Sigmoid colon (tissue), 7 donors: ENCODE measurements around the gene POU2AF3. TPM values are rescaled to one million over a fixed set of nuclear protein-coding genes. Genes with fewer than 3 reads are reported as not detected.

Experiments used
- DNase-seq: peaks from one replicate; pipeline ENCODE4 v3.0.0-alpha.2; 2019
- H3K27ac ChIP-seq, 4 donors: fragments of 200-600 bp; sonication (generic); one replicate each; pipeline ENCODE4 v1.5.1; 2016 to 2019; ENCODE audit warnings: mild to moderate bottlenecking in 1 of 4
- H3K27me3 ChIP-seq, 3 donors: fragments of 200-600 bp; sonication (generic); one replicate each; pipeline ENCODE4 v1.5.1; 2019; ENCODE audit warnings: mild to moderate bottlenecking in 1 of 3
- H3K36me3 ChIP-seq, 4 donors: fragments of 200-600 bp; sonication (generic); one replicate each; pipeline ENCODE4 v1.5.1; 2016 to 2019
- H3K4me1 ChIP-seq, 4 donors: fragments of 200-600 bp; sonication (generic); one replicate each; pipeline ENCODE4 v1.5.1; 2017 to 2019
- H3K4me3 ChIP-seq, 4 donors: fragments of 200-600 bp; sonication (generic); one replicate each; pipeline ENCODE4 v1.5.1; 2017 to 2019; ENCODE audit warnings: mild to moderate bottlenecking in 2 of 4, moderate library complexity in 1 of 4
- H3K9me3 ChIP-seq, 4 donors: fragments of 200-600 bp in 3 of 4; sonication (generic) in 3 of 4; one replicate each; pipeline versions ENCODE4 v1.5.1 to v1.6.1; 2013 to 2019
- CTCF ChIP-seq, 4 experiments: fragments of 450-650 bp in 3 of 4; fragments of 200-600 bp in 1 of 4; IDR thresholded peaks; one replicate each; pipeline ENCODE4 v1.5.1; 2016 to 2019; ENCODE audit warnings: antibody characterized with exemption in 4 of 4, mild to moderate bottlenecking in 3 of 4, moderate library complexity in 2 of 4
- EP300 ChIP-seq, 4 donors: sonication (generic); formaldehyde crosslinking; IDR thresholded peaks; one replicate each; pipeline ENCODE4 v1.6.1; 2017; ENCODE audit warnings: antibody characterized with exemption in 4 of 4
- POLR2A ChIP-seq, 2 donors: fragments of 450-650 bp; IDR thresholded peaks; one replicate each; pipeline ENCODE4 v1.6.1; 2016; ENCODE audit warnings: antibody characterized with exemption in 2 of 2, mild to moderate bottlenecking in 2 of 2, moderate library complexity in 2 of 2
- POLR2AphosphoS5 ChIP-seq, 4 donors: sonication (generic); formaldehyde crosslinking; IDR thresholded peaks; one replicate each; pipeline ENCODE4 v1.6.1; 2017; ENCODE audit warnings: antibody characterized with exemption in 4 of 4
- WGBS, 2 donors: extraction: QIAGEN DNeasy Blood & Tissue Kit; methylation state at CpG; one replicate each; pipeline ENCODE4 v1.1.7; 2013; 5-methylcytosine and 5-hydroxymethylcytosine counted together
- intact Hi-C: fragments of 100-400 bp; cut with DNase I; formaldehyde crosslinking; loops from one replicate; pipeline ENCODE4 v1.15.1; 2023
- polyA plus RNA-seq, 3 donors: library from polyadenylated mRNA; stranded (reverse); fragments of 200-250 nt; gene quantifications; one replicate each; pipeline ENCODE4 v1.2.3, GENCODE V29; 2013
- total RNA-seq, 4 donors: library from RNA; depleted of rRNA; stranded (reverse); fragments of >200 nt; gene quantifications; one replicate each; pipeline ENCODE4 v1.1.0, GENCODE V29; 2016
- donor health status: healthy with polysubstance abuse.
- donor health status: Bipolar disorder and iron deficiency.
- donor health status: healthy.

Gene POU2AF3
- total and polyA plus RNA-seq, 7 donors, result 0.68 to 5.8 (median 3.9) TPM

DNA sequence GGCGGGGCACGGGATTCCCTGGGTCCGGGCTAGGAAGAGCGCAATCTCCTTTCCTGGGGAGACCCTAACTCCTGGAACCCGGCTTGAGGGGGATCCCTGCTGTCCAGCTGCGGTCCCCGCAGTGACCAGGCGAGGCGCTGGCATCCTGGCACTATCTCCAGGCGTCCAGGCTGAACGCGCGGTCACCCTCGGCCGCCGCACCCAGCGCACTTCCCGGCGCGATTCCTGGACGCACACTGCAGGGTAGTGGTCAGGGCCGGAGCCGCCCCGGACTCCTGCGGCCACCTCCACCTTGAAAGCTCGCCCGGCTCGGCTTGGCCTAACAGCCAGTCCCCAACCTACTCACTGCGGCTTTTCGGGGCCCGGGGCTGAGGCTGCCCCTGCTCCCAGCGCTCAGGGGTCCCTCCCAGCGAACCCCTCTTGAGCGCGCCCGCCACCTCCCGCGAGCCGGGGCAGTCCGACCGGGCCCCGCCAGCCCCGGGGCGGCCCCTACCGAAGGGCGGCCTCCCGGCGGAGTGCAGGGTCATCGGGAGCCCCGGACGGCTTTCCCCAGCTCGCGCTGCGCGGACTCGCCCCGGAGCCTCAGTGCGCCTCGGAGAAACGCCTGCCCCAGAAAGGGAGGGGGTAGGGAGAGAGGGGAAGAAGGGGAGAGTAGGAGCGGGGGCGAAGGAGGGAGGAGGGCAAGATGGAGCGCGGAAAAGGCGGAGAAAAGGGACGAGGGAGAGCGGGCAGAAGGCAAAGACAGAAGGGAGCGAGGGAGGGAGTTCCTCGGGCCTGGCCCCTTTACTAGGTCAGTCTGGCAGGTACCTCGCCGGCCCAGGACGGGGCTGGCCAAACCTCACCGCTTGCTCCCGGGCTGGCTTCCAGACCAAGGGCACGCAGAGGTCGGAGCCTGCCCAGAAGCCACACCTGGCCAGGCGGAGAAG lies 1.0 kb downstream of the POU2AF3 start:
- H3K4me1 ChIP-seq, result peaks cover 0 to 48% (median 31%) of the 10 kb centered on the region in 4 donors
- H3K27me3 ChIP-seq, result no peaks in the 10 kb centered on the region
- intact Hi-C loops, result loop anchor here (2.0 to 5.0 kb wide), 3 partner anchors 33 to 143 kb away; no protein-coding TSS in a partner anchor
- H3K9me3 ChIP-seq, result no peaks in the 10 kb centered on the region
- 1 to 3% methylated on average over 77 of the region's 77 CpGs for WGBS, 2 donors
- H3K27ac ChIP-seq, result peak overlapping the region; percentile 77 to 96 (median 93)
- DNase-seq, result peak; percentile 83
- H3K36me3 ChIP-seq, result no peaks in the 10 kb centered on the region
- TF ChIP-seq EP300 (IDR thresholded peaks at IDR 0.05), result no peak
- TF ChIP-seq POLR2A (IDR thresholded peaks at IDR 0.05), result peak in 1 of 2 donors; percentile 9
- peak; percentile 67 to 70 (median 68) for TF ChIP-seq CTCF (IDR thresholded peaks at IDR 0.05)
- peak in 3 of 4 donors; percentile 22 to 53 (median 51) for TF ChIP-seq POLR2AphosphoS5 (IDR thresholded peaks at IDR 0.05)
- H3K4me3 ChIP-seq, result peak overlapping the region; percentile 76 to 93 (median 88)

GRCh38 chr11:111300569-111300968 lies 2.2 kb downstream of the POU2AF3 start:
- Histone ChIP-seq H3K36me3 (no peaks in the 10 kb centered on the region), H3K4me1 (peaks cover 0 to 45% (median 29%) of the 10 kb centered on the region in 4 donors), H3K27me3 (no peaks in the 10 kb centered on the region), H3K9me3 (no peaks in the 10 kb centered on the region), H3K4me3 (no peak overlapping the region), H3K27ac (peak overlapping the region in 3 of 4 donors; percentile 92 to 96 (median 94))
- no peak for DNase-seq
- TF ChIP-seq EP300 (IDR thresholded peaks at IDR 0.05) (no peak), POLR2AphosphoS5 (IDR thresholded peaks at IDR 0.05) (no peak), CTCF (IDR thresholded peaks at IDR 0.05) (no peak), POLR2A (IDR thresholded peaks at IDR 0.05) (no peak)
- intact Hi-C loops, result no loop called here
- 76 to 94% methylated on average over 9 of the region's 9 CpGs for WGBS, 2 donors

DNA sequence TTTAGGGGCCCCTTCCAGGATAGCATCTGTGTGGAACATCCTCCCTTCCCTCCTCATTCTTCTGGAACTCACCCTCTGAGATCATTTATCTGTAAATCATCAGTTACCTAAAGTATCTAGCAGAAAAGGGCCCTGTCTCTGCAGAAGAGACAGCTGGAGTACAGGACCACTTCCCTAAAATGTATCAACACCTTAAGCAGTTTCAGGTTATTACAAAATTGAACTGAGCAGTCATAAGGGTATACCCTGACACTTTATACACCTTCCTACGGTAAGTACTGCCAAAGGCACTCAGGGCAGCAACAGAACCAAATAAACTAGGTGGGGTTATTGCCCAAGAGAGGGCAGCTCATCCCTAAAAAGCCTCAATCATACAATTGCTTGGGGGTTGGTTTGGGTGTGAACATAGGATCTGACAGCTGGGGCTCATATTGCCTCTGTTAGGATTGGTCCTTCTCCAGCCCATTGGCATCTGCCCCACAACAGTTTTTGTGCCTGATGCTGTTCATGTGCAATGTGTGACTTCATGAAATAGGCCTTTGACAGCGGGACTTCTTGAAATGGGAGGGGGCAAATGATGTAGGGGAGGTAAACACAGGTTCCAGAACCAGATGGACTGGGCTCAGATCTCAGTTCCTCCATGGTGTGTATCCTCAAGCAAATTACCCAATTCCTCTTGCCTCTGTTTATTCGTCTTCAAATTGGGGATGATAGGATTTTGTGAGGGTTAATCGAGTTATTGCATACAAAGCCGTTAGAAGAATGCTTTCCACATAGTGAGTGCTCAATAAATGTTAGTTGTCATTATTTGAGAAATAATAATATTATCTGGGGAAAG lies 2.9 kb downstream of the POU2AF3 start:
- Histone ChIP-seq H3K4me1 (peaks cover 0 to 45% (median 29%) of the 10 kb centered on the region in 4 donors), H3K4me3 (no peak overlapping the region), H3K9me3 (no peaks in the 10 kb centered on the region), H3K27me3 (no peaks in the 10 kb centered on the region), H3K36me3 (no peaks in the 10 kb centered on the region), H3K27ac (peak overlapping the region in 3 of 4 donors; percentile 4 to 94 (median 67))
- no peak for DNase-seq
- 54 to 84% methylated on average over 5 of the region's 5 CpGs for WGBS, 2 donors
- intact Hi-C loops, result no loop called here
- TF ChIP-seq CTCF (IDR thresholded peaks at IDR 0.05) (no peak), POLR2A (IDR thresholded peaks at IDR 0.05) (no peak), POLR2AphosphoS5 (IDR thresholded peaks at IDR 0.05) (no peak), EP300 (IDR thresholded peaks at IDR 0.05) (no peak)

DNA sequence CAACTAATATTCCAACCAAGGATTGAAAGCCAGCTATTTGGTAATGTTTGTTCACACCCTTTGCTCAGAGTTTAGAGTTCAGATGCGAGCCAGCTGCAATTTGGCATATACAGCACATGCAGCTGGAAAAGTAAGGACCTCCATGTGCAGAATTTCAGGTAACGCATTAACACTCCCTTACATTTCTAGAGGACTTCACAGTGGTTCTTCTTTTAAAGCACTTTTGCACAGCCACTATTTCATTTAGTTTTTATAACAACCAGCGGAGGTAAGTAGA lies 3.4 kb downstream of the POU2AF3 start:
- no peaks in the 10 kb centered on the region for H3K9me3 ChIP-seq
- peak overlapping the region in 3 of 4 donors; percentile 4 to 71 (median 67) for H3K27ac ChIP-seq
- no peak for DNase-seq
- 60 to 87% methylated on average over 3 of the region's 3 CpGs for WGBS, 2 donors
- TF ChIP-seq POLR2A (IDR thresholded peaks at IDR 0.05) (no peak), EP300 (IDR thresholded peaks at IDR 0.05) (no peak), POLR2AphosphoS5 (IDR thresholded peaks at IDR 0.05) (no peak), CTCF (IDR thresholded peaks at IDR 0.05) (no peak)
- no peaks in the 10 kb centered on the region for H3K27me3 ChIP-seq
- no peaks in the 10 kb centered on the region for H3K36me3 ChIP-seq
- intact Hi-C loops, result no loop called here
- H3K4me3 ChIP-seq, result no peak overlapping the region
- peaks cover 0 to 45% (median 29%) of the 10 kb centered on the region in 4 donors for H3K4me1 ChIP-seq
